ENCODE measurements around the gene WWP2.
"Not testable (repeated sequence)": the region's sequence is repeated elsewhere in the genome, so short reads cannot be mapped to it uniquely, and the experiment has no call there.

Gene WWP2

DNA sequence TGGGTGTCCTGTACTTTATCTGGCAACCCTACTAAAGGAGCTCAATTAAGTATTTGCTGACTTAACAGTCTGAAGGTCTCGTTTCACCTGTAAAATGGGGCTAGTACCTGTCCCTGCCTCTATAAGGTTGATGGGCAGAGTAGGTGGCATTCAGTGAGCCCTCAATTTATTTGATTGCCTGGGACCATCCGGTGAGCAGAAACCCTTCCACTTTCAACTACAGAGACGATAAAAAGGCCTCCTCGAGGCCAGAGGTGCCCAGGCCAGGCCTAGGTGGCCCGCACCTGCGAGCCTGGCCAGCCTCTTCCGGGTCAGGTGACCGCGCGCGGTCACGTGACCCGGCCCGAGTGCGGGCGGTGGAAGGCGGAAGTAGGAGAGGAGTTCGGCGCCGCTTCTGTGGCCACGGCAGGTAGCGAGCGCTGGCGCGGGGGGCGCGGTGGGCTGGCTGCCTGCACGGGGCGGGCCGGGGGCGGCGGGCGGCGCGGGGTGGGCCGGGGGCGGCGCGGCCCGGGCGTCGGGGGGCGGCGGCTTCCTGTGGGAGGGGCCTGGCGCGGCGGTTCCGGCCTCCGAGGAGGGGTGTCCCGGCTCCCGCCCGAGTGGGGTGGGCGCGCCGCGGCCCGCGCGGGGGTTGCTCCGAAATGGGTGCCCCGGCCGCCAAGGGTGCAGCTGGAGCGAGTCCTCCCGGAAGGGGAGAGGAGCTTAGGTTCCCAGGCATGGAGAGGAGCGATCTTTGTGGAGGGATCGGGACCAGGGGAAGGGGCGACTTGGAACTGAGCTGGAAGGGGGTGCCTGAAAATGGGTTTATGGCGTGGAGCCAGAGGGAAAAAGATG, at the start of gene WWP2:
WWP2 (plus strand) TSS at position 350 of the 831 bp plus-strand sequence. CDS start 24,679 bp downstream, outside the sequence.
- DNase-seq (ENCODE audit: low read depth): peak; percentile 48

DNA sequence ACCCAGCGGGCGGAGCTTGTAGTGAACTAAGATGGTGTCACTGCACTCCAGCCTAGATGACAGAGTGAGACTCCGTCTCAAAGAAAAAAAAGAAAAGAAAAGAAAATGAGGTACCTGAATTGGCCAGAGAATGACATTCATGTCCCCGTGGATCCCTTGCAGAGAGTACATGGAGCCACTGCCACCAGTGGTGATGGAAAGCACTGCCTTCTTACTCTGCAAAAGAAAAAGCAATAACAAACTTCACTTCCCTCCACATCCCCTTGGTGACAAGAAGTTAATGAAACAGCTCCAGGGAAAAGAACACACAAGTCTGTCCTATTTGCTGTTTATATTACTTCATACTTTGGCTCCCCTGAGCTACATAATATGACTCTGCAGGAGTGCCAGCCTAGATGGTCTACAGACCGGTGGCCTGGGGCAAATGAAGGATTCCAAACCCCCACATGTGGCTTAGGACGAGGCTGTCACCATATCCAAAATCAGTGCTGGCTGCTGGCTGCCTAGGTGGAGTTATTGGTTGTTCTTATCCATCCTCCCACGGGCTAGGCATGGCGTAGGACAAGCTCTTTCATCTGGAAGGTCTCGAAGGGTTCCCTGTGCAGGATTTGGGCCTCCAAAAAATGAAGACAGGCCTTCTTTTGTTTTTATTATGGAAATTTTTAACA, 49.1 kb upstream of the WWP2 start:
- peak; percentile 10 for DNase-seq (ENCODE audit: low read depth)

DNA sequence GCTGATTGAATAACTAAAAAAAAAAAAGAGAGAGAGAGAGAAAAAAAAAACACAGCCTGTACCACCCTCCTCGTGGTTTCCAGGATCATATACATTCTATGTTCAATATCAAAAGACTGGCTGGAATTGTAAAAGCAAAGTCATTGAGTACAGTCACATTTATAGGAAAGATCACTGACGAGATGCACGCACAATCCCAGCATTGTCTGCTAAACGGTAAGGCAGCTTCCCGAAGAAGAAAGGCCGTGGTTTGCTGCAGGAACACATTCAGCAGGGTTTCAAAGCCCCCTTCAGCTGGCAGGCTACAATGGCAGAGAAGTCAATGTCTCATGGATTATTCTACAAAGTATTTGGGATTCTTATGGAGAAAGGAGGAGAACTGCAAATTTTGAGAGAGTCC, 45.1 kb upstream of the WWP2 start:
- DNase-seq (ENCODE audit: low read depth): no peak

DNA sequence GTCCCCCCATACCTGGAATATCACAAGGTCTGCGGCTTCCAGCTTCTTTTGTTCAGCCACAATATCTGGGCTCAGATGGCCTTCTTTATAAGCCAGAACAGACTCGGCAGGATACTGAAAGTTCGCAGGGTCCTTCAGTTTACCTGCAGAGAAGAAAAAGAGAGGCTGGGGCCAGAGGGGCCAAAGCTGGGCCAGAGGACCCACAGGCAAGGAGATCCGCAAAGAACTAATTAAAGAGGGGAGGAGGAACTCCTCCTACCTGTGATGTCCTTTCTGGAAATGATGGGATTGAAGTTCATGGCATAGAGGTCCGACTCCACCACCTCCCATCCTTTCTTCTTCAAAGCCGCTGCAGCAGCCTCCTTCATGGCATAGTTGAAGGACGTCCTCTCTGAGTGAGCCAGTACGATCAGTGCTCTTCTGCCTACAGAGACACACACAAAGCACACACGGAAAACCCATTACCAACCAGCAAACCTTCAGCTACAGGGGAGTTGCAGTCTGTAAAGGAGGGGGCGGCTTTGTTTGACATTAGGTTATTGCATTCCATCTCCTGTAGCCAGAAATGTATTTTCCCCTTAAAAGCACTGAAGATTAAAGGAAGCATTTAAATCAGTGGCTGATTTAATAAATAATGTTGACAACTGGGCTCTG, 43.9 kb upstream of the WWP2 start:
- no peak for DNase-seq (ENCODE audit: low read depth)

DNA sequence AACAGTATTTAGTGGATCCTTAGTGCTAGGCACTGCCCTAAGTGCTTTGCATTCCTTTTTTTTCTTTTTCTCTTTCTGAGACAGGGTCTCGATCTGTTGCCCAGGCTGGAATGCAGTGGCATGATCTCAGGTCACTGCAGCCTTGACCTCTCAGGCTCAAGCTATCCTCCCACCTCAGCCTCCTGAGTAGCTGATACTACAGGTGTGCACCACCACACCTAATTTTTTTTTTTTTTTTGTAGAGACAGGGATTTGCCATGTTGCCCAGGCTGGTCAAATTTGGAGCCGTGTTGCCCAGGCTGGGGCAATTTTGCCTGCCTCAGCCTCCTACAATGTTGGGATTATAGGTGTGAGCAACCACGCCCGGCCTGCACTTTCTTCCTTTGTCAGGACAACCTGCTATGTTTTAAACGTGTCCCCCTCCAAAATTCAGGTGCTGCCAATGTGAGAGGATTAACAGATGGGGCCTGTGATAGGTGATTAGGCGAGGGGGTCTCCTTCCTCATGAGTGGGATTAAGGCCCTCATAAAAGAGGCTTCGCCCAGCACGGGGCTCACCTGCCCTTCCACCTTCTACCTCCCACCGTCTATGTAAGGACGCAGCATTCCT, 41.2 kb upstream of the WWP2 start:
- no peak for DNase-seq (ENCODE audit: low read depth)

DNA sequence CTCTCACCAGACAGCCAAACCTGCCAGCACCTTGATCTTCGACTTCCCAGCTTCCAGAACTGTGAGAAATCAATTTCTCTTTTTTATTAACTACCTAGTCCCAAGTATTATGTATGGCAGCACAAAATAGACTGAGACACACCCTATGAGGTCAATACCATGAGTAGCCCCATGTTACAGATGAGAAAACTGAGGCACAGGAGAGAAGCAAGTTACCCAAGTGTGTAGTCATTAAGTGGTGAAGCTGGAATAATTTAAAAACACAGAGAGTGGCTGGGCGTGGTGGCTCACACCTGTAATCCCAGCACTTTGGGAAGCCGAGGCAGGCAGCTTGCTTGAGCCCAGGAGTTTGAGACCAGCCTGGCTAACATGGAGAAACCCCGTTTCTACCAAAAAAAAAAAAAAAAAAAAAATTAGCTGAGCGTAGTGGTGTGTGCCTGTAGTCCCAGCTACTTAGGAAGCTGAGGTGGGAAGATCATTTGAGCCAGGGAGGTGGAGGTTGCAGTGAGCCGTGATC, 40.6 kb upstream of the WWP2 start:
- DNase-seq (ENCODE audit: low read depth): no peak

DNA sequence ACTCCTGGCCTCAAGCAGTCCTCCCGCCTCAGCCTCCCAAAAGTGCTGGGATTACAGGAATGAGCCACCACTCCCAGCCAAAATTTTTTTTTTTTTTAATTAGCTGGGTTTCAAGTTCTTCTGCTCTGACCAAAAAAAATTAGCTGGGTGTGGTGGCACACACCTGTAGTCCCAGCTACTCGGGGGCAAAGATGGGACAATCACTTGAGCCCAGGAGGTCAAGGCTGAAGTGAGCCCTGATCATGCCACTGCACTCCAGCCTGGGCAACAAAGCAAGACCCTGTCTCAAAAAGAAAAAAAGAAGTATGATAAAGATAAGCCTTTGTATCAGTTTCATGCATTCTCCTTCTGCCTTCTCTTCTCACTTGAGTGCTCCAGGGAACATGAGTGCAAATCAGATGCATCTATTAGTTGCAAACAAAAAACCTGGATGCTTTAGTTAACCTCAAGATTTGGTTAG, 37.7 kb upstream of the WWP2 start:
- DNase-seq (ENCODE audit: low read depth): no peak

DNA sequence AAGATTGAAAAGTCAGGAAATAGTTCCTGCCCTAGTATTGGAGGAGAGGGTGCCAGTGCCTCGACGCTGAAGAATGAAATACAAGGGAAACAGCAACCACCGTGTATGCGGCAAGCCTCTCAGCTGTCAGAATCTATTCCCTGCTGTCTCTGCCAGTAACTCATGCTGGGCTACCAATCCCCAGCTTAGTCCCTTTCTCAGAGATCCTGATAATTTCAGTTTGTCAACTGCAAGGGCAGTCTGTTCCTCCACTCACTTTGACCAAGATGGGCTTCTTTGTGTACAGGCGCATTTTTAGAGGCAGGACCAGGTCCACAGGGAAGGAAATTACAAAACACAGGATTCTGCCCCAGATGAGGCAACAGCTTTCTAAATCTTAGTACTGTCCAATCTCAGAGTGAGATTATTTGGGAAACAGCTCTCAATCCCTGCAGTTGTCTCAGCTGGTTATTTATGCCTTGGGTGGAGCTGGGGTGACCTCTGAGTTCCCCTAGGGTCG, 37.1 kb upstream of the WWP2 start:
- DNase-seq (ENCODE audit: low read depth): peak; percentile 30

DNA sequence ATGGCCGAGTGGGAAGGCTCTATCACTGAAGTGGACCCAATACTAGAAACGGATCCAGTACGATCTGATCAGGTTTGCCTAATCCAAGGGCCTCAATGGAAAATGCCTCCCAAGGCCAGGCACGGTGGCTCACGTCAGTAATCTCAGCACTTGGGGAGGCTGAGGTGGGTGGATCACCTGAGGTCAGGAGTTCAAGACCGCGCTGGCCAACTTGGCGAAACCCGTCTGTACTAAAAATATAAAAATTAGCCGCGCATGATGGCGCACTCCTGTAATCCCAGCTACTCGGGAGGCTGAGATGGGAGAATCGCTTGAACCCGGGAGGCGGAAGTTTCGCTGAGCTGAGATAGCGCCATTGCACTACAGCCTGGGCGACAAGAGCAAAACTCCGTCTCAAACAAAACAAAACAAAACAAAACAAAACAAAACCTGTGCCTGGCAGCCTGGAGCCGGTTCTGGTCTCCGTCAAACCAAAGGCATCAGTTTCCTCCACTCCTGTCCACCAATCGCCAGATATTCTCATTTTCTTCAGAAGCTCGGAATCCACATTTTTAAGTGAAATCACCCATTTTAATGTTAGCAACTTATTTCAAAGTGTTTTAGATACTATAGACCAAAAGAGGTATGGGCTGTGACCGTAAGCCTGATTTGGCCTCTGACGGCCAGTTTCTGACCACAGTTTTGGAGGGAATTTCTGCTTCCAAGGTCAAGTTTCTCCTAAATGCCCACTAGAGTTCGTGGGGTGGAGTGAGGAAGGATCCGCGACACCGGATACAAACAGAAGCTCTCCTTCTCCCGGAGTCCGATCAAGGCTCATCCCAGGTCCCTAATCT, 36.4 kb upstream of the WWP2 start:
- DNase-seq (ENCODE audit: low read depth): no peak

DNA sequence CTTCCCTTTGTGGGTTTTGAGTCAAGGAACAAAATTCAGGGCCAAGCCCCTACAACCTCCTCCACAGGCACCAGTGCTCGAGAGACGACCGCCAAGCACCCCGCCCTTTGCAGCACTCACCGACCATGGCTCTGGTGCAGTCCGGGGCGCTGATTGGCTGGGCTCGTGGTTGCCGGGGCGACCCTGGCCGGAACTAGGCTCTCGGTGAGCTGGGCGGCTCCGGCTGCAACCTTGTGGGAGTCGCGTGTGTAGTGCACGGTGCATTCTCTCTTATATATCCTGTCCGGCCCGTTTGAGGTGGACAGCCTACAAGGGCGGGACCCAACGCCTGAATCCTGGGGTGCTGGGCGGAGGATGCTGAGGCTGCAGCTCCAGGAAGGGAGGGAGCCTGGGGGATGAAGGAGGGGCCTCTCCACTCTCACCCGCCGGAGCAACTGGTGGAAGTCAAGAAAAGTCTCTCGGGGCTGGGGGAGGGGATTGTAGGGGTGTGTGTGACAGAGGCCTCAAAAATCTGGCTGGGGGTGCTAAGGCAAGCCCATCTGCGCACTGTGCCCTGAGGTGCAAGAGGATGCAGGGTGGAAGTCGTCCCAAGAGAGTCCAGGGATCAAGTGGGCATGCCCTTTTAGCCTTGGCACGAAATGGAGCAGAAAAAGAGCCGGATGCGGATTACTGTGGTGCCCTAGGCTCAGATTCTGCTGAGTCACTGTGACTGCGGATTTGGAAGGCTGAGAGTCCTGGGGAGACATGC, 35.6 kb upstream of the WWP2 start, which contains the start of gene NQO1:
NQO1 (minus strand) TSS at position 248 of the 748 bp plus-strand sequence; CDS start at position 127, 121 bp downstream.
- peak; percentile 98 for DNase-seq (ENCODE audit: low read depth)

DNA sequence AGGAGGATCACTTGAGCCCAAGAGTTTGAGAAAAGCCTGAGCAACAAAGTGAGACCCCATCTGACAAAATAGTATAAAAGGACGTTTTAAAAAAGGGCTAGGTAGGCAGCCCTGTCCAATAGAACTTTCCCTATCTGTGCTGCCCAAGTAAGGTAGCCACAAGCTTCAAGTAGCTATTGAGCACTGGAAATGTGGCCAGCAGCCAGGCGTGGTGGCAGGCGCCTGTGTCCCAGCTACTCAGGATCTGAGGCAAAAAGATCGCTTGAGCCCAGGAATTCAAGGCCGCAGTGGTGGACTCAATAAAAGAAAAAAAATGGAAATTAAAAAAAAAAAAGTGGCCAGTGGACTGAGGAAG, 34.2 kb upstream of the WWP2 start:
- no peak for DNase-seq (ENCODE audit: low read depth)

DNA sequence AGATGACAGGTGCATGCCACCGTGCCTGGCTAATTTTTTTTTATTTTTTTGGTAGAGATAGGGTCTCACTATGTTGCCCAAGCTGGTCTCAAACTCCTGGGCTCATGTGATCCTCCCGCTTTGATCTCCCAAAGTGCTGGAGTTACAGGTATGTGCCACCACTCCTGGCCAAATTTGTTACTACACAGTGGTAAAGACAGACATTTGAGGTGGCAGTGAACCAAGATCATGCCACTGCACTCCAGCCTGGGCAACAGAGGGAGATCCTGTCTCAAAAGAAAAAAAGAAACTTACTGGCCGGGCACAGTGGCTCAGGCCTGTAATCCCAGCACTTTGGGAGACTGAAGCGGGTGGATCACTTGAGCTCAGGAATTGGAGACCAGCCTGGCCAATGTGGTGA, 33.1 kb upstream of the WWP2 start:
- DNase-seq (ENCODE audit: low read depth): not testable (repeated sequence)

DNA sequence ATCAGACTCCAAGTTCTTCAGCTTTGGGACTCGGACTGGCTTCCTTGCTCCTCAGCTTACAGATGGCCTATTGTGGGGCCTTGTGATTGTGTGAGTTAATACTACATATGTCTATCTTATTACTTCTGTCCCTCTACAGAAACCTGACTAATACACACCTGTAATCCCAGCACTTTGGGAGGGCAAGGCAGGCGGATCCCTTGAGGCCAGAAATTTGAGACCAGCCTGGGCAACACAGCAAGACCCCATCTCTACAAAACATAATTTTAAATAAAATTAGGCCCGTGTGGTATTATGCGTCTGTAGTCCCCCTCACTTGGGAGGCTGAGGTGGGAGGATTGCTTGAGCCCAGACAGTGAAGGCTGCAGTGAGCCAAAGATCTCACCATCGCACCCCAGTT, 30.9 kb upstream of the WWP2 start:
- not testable (repeated sequence) for DNase-seq (ENCODE audit: low read depth)

DNA sequence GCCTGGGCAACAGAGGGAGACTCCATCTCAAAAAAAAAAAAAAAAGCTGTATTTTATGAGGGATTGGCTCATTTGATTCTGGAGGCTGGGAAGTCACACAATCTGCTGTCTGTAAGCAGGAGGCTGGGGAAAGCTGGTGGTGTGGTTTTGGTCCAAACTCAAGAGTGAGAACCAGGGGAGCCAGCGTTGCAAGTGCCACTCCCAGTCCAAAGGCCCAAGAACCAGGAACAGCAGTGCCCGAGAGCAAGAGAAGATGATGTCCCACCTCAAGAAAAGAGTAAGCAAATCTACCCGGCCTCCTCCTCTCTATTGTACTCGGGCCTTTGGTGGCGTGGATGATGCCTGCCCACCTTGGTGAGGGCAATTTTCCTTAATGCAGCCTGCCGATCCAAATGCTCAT, 30.0 kb upstream of the WWP2 start:
- DNase-seq (ENCODE audit: low read depth): no peak

DNA sequence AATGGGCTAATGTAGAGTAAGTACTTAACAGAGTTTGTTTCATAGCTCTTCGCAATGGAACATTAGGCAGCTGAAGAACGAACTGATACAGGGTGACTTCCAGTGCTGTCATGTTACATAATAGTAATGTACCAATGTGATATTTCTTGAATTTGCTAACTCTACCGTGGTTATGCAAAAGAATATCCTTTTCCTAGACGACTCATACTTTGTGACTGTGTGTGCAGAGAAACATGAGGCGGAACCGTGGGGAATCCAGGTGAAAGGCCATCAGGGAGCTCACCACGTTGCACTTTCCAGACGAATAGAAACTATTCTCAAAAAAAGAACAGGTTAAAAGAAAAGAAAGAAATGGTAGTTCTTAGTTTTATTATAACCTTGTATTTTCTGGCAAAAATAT, 20.6 kb upstream of the WWP2 start:
- peak; percentile 78 for DNase-seq (ENCODE audit: low read depth)

DNA sequence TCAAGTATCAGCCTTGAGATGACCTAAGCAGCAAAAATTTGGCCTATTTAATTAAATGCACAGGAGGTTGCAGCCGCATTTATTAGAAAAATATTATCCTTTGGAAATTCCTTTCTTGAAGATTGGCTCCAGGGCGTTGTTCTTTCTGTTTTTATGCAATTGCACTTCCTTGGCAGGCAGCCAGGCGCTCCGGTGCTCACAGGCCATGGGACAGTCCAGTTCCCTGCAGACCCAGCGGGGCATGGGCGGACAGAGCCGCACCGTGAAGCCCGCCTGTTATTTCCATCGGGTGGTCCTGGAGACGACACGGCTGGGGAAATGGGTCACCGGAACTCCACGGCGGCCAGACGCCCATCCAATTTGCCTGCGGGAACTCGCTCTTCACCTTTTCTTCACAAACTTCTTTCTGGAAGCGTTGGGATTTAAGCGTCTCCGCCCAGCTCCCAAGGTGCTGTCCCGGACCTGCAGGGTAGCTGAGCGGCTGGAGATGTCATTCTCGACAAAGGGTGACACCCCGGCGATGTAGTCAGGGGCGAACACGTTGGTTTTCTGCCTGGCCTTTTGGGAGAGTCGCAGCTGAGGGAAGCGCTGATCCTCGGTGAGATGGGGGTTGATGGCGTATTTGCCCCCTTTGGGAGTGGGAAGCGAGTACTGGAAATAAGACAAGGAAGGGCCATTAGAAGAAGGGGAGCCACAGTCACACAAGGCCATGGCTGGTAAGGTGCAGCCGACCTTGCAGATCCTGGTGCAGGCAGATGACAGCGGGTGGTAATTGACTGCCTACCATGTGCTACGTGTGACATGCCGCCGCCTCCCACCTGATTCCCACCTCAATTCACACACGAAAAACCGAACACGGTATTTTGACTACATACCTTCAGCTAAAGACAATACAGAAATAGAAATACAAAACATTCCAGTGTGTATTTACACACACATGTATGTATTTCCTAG, 19.9 kb upstream of the WWP2 start:
- peak; percentile 74 for DNase-seq (ENCODE audit: low read depth)

DNA sequence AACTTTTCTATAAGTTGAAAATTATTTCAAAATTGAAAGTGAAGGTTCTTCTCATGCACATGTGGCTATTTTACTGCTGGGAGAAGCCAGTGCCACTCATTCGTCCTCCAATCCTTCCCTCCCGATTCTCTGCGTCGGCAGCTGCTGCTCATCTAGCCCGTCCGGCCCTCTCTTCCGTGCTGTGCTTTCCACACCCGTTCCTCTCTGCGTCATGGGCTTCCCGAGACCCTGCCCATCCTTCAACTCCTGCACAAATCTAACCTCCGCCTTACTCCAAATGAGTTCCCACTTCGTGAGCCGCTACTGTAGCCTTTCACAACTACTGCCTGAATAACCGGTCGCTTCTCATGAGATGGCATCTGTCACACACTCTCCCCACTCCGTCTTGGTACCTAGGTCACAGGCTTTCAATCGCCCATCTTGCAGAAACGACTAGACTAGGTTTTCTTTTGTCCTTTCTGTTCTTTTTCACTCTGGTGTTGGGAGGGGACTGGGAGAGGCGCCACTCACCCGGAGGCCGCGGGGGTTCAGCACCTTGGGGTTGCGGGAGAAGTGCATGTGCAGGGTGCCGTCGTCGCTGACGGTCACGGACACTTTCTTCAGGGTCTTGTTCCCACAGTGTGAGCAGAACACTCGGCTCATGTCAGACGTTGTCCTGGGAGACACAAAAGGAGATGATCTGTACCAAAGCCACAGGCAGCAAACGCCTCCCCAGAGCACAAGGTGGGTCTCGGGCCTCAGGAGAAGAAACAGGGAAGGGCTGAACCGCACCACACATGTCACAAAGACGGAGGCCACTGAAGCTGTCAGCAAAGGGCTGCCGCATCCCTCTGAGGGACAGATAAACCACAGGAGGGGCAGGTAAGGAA, 17.5 kb upstream of the WWP2 start:
- no peak for DNase-seq (ENCODE audit: low read depth)

DNA sequence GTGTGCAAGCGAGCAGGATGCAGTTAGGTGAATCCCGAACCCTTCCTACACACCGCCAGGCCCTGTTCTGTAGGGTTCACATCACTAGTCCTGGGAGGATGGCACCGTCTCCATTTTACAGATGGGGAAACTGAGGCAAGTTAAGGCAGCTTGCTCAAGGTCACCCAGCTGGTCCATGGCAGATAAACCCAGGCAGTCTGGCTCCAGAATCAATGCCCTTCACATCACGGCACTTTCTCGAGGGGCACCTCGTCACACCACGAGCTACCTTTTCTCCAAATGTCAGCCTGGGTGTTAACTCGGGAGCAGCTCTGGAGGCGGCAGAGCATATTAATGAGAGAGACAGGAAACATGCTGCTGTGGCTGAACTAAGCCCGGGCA, 16.9 kb upstream of the WWP2 start:
- no peak for DNase-seq (ENCODE audit: low read depth)

Measured in iris pigment epithelial cell (primary cell).